MM.1S (cell line): ENCODE results near the gene NTSR1.

Source experiments
- CTCF ChIP-seq: fragments of 300-600 bp; sonication (generic); IDR thresholded peaks from 2 replicates; pipeline ENCODE4 v1.5.1; 2016; ENCODE audit warnings: antibody characterized with exemption, low read length, mixed read lengths
- EZH2phosphoT487 ChIP-seq: fragments of 300-600 bp; sonication (generic); IDR thresholded peaks from 2 replicates; pipeline ENCODE4 v1.6.1; 2018; ENCODE audit warnings: antibody characterized with exemption, low read length

GRCh38 chr20:62728028-62728780 lies 19.6 kb downstream of the NTSR1 start:
- TF ChIP-seq CTCF (no peak), EZH2phosphoT487 (no peak)
